Tibial nerve (tissue), 4 donors: ENCODE measurements around the gene NAT8L. TPM values are rescaled to one million over a fixed set of nuclear protein-coding genes. Genes with fewer than 3 reads are reported as not detected.

ENCODE experiments used
- DNase-seq, 2 donors: peaks; one replicate each; pipeline ENCODE4 v3.0.0-alpha.2; 2019; ENCODE audit warnings: low spot score in 2 of 2
- H3K27ac ChIP-seq, 4 donors: fragments of 200-600 bp; sonication (generic) in 3 of 4; one replicate each; pipeline ENCODE4 v1.5.1; 2017 to 2019; ENCODE audit warnings: mild to moderate bottlenecking in 1 of 4
- H3K27me3 ChIP-seq, 2 donors: fragments of 200-600 bp; sonication (generic) in 1 of 2; one replicate each; pipeline versions ENCODE4 v1.5.1 to v1.6.0; 2017 to 2019
- H3K36me3 ChIP-seq, 3 donors: fragments of 200-600 bp; sonication (generic); one replicate each; pipeline ENCODE4 v1.5.1; 2018 to 2019
- H3K4me1 ChIP-seq, 4 donors: fragments of 200-600 bp; sonication (generic) in 3 of 4; one replicate each; pipeline ENCODE4 v1.5.1; 2017 to 2019
- H3K4me3 ChIP-seq, 4 donors: fragments of 200-600 bp; sonication (generic) in 3 of 4; one replicate each; pipeline ENCODE4 v1.5.1; 2017 to 2019; ENCODE audit warnings: mild to moderate bottlenecking in 1 of 4, moderate library complexity in 1 of 4
- H3K9me3 ChIP-seq, 4 donors: fragments of 200-600 bp; sonication (generic) in 3 of 4; one replicate each; pipeline ENCODE4 v1.5.1; 2017 to 2019
- EP300 ChIP-seq, 2 donors: sonication (generic); formaldehyde crosslinking; IDR thresholded peaks; one replicate each; pipeline ENCODE4 v1.6.1; 2017; ENCODE audit warnings: antibody characterized with exemption in 2 of 2, mild to moderate bottlenecking in 1 of 2
- POLR2A ChIP-seq, 2 donors: fragments of 450-650 bp; IDR thresholded peaks; one replicate each; pipeline ENCODE4 v1.6.1; 2017; ENCODE audit warnings: antibody characterized with exemption in 2 of 2, mild to moderate bottlenecking in 2 of 2, moderate library complexity in 2 of 2
- WGBS, 2 donors: methylation state at CpG; one replicate each; pipeline ENCODE4 v1.1.5; 2018; 5-methylcytosine and 5-hydroxymethylcytosine counted together
- total RNA-seq, 4 donors: library from RNA; depleted of rRNA; stranded (reverse); fragments of >200 nt; gene quantifications; one replicate each; pipeline ENCODE4 v1.1.0, GENCODE V29; 2016
- TF ChIP-seq, protein P1 (sequence below), 5 experiments: fragments of 200-600 bp in 3 of 5; fragments of 450-650 bp in 2 of 5; sonication (generic) in 3 of 5; IDR thresholded peaks; one replicate each; pipeline ENCODE4 v1.5.1; 2016 to 2019; ENCODE audit warnings: antibody characterized with exemption in 5 of 5, mild to moderate bottlenecking in 3 of 5, moderate library complexity in 2 of 5

The NAT8L gene
- total RNA-seq, 4 donors from 2014 or later = 1.8 to 11.1 (median 5.6) TPM

DNA sequence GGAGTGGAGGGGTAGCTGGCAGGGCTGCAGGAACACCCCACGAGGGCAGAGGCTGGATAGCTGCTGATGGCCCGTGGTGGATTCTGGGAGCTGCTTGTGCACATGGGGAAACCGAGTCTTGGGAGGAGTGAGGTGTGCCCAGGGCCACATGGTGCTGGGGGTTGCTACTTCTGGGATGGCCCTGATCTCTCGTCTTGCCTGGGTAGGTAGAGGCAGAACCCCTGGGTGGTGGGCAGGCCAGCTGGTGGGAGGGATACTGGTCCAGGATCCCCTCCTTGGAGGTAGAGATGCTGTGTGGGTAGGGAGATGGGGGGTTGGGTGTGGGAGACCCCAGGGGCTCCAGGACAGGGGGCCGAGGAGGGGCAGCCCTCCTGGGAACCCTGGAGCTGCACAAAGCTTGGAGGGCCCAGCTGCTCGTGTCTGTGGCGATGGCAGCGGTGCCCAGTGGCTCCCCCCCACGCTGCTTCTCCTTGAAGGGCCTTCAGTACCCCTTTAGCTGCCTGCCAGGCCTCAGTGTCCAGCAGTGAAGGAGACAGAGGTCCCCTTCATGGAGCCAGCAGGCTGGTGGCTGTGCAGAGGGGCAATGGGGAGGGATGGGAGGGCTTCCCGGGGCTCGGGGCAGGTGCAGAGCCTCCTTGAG, 3.2 kb downstream of the NAT8L start:
- H3K4me3 ChIP-seq = no peak overlapping the region
- no peak for DNase-seq
- peaks cover 0 to 37% of the 10 kb centered on the region in 2 donors for H3K27me3 ChIP-seq
- TF ChIP-seq EP300 (IDR thresholded peaks at IDR 0.05) (no peak), POLR2A (IDR thresholded peaks at IDR 0.05) (no peak)
- TF ChIP-seq, protein P1, sequence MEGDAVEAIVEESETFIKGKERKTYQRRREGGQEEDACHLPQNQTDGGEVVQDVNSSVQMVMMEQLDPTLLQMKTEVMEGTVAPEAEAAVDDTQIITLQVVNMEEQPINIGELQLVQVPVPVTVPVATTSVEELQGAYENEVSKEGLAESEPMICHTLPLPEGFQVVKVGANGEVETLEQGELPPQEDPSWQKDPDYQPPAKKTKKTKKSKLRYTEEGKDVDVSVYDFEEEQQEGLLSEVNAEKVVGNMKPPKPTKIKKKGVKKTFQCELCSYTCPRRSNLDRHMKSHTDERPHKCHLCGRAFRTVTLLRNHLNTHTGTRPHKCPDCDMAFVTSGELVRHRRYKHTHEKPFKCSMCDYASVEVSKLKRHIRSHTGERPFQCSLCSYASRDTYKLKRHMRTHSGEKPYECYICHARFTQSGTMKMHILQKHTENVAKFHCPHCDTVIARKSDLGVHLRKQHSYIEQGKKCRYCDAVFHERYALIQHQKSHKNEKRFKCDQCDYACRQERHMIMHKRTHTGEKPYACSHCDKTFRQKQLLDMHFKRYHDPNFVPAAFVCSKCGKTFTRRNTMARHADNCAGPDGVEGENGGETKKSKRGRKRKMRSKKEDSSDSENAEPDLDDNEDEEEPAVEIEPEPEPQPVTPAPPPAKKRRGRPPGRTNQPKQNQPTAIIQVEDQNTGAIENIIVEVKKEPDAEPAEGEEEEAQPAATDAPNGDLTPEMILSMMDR (IDR thresholded peaks at IDR 0.05) = no peak
- H3K27ac ChIP-seq = peak overlapping the region in 1 of 4 donors; percentile 9
- 72 to 89% methylated on average over 2 to 9 of the region's 11 CpGs for WGBS, 2 donors
- peaks cover 0 to 33% (median 5%) of the 10 kb centered on the region in 4 donors for H3K4me1 ChIP-seq
- H3K36me3 ChIP-seq = no peaks in the 10 kb centered on the region
- H3K9me3 ChIP-seq = no peaks in the 10 kb centered on the region

DNA sequence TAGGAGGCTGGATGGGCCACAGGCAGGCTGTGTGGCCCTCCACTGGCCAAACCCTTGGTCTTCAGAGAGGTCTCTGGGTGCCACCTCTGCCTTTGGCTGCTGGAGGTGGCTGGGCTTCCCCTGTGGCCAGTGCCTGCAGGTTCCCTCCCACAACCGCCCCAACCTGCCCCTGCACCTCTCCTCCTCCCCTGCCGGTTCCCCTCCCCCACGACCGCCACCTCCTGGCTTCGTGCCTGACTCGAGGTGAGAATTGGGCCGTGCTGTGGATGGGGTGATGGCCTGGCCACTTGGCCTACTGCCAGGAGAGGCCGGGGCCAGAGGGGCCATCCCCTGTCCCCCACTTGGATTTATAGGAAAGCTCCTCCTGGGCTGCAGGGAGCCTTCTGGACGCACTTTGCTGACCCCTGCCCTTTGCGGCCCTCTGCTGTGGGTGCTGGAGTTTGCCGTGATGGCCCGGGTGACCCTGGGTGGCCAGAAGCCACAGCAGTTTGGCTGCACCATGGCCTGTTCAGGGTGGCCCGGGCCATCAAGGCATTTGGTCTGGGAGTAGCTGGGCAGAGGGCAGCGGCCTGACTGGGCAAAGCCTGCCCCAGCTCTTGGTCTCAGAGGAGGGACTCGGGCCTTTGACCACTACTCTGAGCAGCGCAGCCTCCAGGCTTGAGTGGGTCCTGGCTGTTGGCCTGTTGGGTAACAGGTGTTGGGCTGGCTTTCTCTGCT, 3.8 kb downstream of the NAT8L start:
- Histone ChIP-seq H3K4me1 (peaks cover 0 to 30% (median 5%) of the 10 kb centered on the region in 4 donors), H3K9me3 (no peaks in the 10 kb centered on the region), H3K27me3 (peaks cover 0 to 30% of the 10 kb centered on the region in 2 donors), H3K4me3 (no peak overlapping the region), H3K36me3 (no peaks in the 10 kb centered on the region), H3K27ac (no peak overlapping the region)
- DNase-seq = no peak
- TF ChIP-seq EP300 (IDR thresholded peaks at IDR 0.05) (no peak), POLR2A (IDR thresholded peaks at IDR 0.05) (no peak)
- TF ChIP-seq, protein P1 (IDR thresholded peaks at IDR 0.05) = no peak
- WGBS, 2 donors = 73 to 79% methylated on average over 5 to 14 of the region's 16 CpGs

DNA sequence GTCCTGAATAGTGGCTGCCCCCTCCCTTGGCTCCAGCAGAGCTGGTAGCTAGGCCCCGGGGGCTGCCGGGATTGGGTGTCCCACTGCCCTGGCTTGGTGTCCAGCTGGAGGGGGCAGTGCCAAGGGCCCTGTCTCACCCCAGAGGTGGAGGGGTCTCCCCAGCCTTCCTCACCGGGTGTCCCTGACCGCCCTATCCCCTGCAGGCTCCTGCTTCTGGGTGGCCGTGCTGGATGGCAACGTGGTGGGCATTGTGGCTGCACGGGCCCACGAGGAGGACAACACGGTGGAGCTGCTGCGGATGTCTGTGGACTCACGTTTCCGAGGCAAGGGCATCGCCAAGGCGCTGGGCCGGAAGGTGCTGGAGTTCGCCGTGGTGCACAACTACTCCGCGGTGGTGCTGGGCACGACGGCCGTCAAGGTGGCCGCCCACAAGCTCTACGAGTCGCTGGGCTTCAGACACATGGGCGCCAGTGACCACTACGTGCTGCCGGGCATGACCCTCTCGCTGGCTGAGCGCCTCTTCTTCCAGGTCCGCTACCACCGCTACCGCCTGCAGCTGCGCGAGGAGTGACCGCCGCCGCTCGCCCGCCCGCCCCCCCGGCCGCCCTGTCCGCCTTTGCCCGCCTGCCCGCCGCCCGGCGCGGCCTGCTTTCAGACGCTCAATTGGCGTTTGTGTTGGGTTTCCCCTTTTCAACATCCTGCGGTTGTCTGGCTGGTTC, 4.6 kb downstream of the NAT8L start:
- H3K27ac ChIP-seq = no peak overlapping the region
- H3K27me3 ChIP-seq = peaks cover 0 to 26% of the 10 kb centered on the region in 2 donors
- no peaks in the 10 kb centered on the region for H3K9me3 ChIP-seq
- H3K4me1 ChIP-seq = peaks cover 0 to 22% (median 0%) of the 10 kb centered on the region in 4 donors
- 97 to 98% methylated on average over 18 to 45 of the region's 53 CpGs for WGBS, 2 donors
- DNase-seq = no peak
- no peaks in the 10 kb centered on the region for H3K36me3 ChIP-seq
- no peak overlapping the region for H3K4me3 ChIP-seq
- TF ChIP-seq EP300 (IDR thresholded peaks at IDR 0.05) = no peak
- TF ChIP-seq POLR2A (IDR thresholded peaks at IDR 0.05) = no peak
- TF ChIP-seq, protein P1 (IDR thresholded peaks at IDR 0.05) = no peak

DNA sequence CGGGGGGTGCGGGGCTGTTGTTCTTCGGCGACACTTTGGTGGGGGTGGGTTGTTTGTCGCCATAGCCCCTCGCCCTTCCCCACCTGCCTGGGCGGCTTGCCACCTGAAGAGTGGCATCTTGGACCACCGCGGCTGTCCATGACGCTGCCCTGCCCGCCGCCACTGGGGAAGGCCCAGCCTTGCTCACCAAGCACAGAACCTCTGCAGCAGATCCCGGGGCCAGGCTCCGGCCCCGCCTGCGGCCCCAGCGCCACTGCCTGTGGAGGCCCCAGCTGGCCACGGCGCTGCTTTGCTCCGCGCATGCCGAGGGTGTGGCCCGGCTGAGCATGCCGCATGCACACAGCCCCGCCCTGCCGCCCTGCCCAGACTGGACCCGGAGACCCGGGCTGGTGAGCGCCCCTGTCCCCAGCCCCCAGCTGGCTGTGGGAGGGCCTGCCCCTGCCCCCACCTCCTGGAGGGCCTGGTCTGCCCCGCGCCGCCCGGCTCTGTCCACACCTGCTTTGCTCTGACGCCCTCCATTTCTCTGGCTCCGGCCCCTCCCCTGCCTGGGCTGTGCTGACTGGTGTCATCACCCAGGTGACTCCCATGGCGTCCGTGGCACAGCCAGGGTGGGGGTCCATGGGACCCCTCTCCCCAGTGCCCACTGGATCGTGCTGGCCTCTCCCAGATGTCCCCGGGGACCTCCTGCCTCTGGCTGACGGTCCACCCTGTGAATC, 5.3 kb downstream of the NAT8L start:
- no peak for DNase-seq
- Histone ChIP-seq H3K4me3 (no peak overlapping the region), H3K4me1 (peaks cover 0 to 22% (median 0%) of the 10 kb centered on the region in 4 donors), H3K27ac (peak overlapping the region in 2 of 4 donors; percentile 17 to 58), H3K9me3 (no peaks in the 10 kb centered on the region), H3K36me3 (no peaks in the 10 kb centered on the region), H3K27me3 (peaks cover 0 to 27% of the 10 kb centered on the region in 2 donors)
- WGBS, 2 donors = 80 to 89% methylated on average over 12 to 39 of the region's 40 CpGs
- TF ChIP-seq EP300 (IDR thresholded peaks at IDR 0.05) = no peak
- TF ChIP-seq, protein P1 (IDR thresholded peaks at IDR 0.05) = no peak
- TF ChIP-seq POLR2A (IDR thresholded peaks at IDR 0.05) = no peak
